GM18873 (cell line): Measurements from ENCODE around the gene TOR4A.
"Not testable (repeated sequence)": the region's sequence is repeated elsewhere in the genome, so short reads cannot be mapped to it uniquely, and the experiment has no call there.

Experiments
- ATAC-seq: cut with Tn5 transposase; IDR thresholded peaks from one replicate; pipeline ENCODE4 v1.9.1; 2021; ENCODE audit warnings: mild to moderate bottlenecking, moderate library complexity, moderate number of reproducible peaks; ENCODE audit not compliant: unreplicated experiment, low FRiP score

TOR4A gene

GRCh38 chr9:137315581-137316011 is 38.1 kb downstream of the TOR4A start:
- no peak for ATAC-seq

DNA sequence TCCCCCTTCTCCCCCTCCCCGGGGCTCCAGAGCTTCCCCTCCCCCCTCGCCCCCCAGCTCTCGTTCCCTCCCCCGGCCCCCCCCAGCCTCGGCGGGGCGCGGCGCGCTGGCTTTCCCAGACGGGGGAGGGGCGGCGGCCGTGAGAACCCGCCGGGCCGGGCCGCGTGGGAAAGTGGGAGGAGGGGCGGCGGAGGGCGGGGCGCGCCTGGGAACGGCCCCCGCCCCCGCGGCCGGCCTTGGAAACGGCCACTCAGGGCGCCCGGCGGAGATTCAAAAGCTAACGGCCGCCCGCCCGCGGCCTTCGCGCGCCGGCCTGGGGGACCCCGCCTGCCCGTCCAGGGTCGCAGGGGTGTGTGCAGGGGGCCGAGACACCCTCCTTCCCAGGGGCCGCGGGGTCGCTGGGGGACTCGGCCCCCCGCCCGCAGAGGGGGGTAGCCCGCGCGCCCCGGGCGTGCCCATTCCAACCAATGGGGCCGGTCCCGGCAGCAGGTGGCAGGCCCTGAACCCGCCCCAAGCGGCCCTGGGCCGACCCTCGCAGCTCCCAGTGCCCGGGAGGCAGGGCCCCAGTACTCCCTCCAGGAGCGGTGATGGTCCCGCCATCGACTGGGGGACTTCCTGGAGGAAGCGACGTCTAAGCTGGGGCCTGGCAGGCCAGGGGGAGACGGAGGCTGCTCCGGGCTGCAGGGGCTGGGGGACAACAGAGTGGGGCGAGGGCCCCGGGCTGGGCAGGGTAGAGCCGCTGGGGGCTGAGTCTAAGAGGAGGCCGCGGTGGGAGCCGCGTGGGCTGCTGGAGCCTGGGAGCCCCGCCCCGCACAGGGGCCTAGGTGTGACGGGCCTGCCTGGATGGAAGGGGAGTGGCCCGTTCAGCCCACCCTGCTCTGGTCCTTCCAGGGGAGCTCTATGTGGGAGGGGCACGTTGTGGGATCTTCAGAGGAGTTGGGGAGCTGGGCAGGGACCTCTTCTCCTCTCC is 38.8 kb downstream of the TOR4A start:
- ATAC-seq = no peak

- ATAC-seq = no peak
Measured at GRCh38 chr9:137317021-137317717, 39.6 kb downstream of the TOR4A start.

DNA sequence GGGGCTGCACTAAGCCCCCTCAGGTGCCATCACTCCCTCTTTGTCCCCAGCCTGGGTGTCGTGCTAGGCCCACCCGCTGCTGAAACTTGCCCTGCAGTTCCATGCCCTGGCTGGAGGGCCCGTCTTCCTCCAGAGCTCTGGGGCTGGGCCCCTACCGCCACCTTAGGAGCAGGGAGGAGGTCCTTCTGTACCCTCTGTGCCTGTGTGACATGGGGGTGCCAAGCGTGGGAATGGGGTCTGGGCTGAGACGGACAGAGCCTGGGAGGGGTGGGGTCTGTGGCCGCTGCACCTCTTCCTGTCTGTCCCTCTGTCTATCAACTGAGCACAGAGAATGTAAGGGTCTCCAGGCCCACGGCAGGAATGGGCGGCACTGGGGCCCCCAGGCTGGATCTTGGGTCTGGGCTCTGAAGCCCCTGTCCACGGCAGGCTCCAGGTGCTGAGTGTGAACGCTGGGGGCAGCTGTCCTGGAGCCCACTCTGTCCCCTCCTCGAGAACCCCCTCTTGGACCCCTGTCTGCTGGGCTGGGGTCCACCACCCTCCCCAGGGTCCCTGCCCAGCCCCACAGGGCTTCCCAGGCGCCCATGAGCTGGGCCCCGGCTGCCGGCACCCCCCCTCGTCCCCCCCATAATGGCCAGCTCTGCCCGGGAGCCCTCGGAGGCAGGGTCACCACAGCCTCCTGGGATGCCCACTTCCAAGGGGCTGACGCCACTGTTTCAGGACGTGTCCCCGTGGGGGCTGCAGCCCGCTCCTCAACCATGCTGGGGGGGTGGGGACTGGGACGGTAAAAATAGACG is 40.4 kb downstream of the TOR4A start:
- ATAC-seq = no peak

GRCh38 chr9:137318602-137319001 is 41.1 kb downstream of the TOR4A start:
- ATAC-seq = no peak

- ATAC-seq = no peak
Measured at GRCh38 chr9:137319011-137319738, 41.6 kb downstream of the TOR4A start.

DNA sequence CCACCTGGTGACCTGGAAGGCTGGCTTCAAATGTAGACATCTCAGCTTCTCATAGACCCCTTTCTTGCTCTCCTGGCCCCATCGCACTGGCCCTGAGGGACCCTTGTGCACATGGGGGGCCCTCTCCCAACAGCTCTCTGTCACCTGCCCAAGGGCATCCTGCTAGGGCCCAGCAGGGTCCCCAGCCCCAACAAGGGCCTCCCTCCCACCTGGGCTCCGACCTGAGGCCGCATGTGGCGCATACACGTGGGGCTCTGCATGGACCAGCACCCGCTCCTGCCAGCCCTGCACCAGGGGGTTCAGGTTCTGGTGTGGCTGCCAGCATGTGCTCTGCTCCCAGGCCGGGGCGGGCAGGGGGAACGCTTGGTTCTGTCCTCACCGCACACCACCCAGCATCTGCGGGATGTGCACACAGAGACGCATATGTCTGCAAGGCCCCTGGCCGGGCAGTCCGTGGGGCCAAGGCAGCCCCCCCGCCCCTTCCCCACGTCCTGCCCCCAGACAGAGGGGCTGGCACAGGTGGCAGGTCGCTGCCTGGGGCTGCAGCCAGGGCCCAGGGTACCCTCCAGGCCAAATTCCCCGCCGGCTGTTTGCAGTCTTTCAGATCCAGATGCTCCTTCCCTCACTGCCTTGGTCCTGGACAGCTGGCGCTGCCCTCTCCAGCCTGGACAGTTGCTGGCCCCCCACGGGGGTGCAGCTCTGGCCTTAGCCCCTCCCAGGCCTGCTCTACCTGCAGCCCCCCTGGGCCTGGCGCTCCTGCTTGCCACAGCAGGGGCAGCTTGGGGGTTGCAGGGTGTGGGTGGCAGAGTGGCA is 42.4 kb downstream of the TOR4A start:
- no peak for ATAC-seq

DNA sequence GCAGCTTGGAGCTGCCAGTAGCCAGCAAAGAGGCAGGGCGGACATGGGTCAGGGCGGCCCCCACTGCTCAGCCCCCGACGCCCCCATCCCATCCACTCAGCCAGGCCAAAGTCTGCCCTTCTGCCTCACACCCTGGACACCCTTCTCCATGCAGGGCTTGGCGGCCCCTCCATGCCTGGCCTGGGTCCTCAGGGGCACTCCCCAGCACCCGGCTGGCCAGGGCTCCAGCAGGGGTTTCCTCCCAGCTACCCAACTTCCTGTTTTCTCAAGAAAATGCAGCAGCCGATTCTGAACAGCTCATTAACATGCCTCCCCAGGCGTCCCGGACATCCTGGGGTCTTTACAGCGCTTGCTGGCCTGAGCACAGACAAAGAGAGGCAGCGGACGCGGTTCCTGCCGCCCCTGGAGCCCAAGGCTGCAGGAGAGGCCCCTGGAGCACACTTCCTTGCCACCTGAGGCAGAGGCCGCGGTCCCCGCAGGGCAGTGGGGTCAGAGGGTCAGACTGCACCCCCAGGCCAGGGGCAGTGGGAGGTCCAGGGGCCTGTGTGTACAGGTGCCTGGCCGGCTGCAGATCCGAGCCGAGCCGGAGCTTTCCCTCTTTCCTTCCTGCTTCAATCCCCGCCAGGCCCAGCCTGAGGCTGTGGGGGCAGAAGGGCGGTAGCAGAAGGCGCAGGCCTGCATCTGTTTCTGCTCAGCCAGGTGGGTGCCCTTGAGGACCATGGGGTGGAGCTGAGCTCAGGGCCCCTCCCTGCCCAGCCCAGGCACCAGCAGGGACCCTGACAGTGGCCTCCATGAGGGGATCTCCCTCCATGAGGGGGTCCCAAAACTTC is 43.2 kb downstream of the TOR4A start:
- ATAC-seq = no peak

- ATAC-seq = no peak
Measured at GRCh38 chr9:137321726-137322361, 44.3 kb downstream of the TOR4A start.

GRCh38 chr9:137323531-137324331 is 46.2 kb downstream of the TOR4A start:
- no peak for ATAC-seq

GRCh38 chr9:137325124-137325523 is 47.6 kb downstream of the TOR4A start:
- no peak for ATAC-seq

GRCh38 chr9:137325799-137326198 is 48.3 kb downstream of the TOR4A start:
- no peak for ATAC-seq

GRCh38 chr9:137326445-137327065 is 49.0 kb downstream of the TOR4A start:
- no peak for ATAC-seq

GRCh38 chr9:137327641-137328550 is 50.4 kb downstream of the TOR4A start:
- ATAC-seq = not testable (repeated sequence)

- ATAC-seq = not testable (repeated sequence)
Measured at GRCh38 chr9:137329590-137329989, 52.1 kb downstream of the TOR4A start.

DNA sequence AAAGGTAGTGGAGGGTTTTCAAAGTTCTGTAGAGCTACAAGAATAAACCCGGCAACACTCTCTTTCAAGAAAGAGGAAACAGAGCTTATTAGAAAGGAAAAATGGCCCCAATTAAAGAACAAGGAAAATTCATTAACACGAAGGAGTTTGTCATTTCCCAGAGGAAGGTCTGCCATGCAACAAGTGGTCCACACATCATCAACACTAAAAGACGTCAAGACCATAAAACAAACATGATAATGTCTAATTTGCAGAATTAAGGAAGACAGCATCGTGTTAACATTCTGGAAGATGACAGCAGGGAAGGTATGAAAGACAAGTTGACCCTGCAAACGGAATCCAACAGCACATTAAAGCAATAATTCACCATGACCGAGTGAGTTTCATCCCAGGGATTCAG is 53.2 kb downstream of the TOR4A start:
- no peak for ATAC-seq
